ENCODE results near the gene INS. TPM values are rescaled to one million over a fixed set of nuclear protein-coding genes. Genes with fewer than 3 reads are reported as not detected.
"Not testable (repeated sequence)": the region's sequence is repeated elsewhere in the genome, so short reads cannot be mapped to it uniquely, and the experiment has no call there.

The INS gene
- total and polyA plus RNA-seq, 3 experiments from 2014 or later: not detected

DNA sequence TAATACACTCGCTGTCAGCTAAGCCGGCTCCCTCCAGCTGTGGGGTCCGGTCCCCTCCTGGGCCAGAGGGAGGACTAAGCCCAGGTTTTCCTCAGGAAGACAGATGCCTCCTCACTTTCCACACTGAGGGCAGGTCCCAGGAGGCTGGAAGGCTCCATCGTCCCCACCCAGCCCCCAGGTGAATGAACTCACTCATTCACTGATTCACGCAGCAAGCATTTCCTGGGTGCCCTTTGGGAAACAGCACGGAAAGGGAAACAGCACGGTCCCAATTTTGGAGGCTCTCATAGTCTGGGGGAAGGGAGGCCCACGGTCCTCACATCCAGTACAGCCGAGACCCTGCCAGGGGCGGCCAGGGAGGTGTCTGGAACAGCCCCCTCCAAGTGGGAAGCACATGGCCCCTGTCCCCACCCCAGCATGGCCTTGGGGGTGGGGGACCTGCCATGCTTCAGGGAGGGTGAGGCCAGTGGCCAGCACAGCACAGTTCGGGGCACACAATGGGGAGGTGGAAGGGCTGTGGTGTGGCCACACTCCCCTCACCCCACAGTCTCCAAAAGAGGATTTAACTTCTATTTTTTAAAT lies 19.9 kb upstream of the INS start:
- no peak for DNase-seq
- Histone ChIP-seq H3K9me3 (ENCODE audit: low read length) (no peaks in the 10 kb centered on the region), H3K27ac (ENCODE audit: low read depth, low read length) (no peak overlapping the region), H3K27me3 (ENCODE audit: insufficient read depth, low read length, poor library complexity, severe bottlenecking) (no peaks in the 10 kb centered on the region), H3K36me3 (ENCODE audit: insufficient read depth, low read length) (no peaks in the 10 kb centered on the region), H3K4me1 (ENCODE audit: insufficient read depth, low read length) (no peaks in the 10 kb centered on the region), H3K4me3 (ENCODE audit: low read length) (no peak overlapping the region)
- ChIA-PET POLR2A (no interaction called here), CTCF (no interaction called here)
- H3K27ac Mint-ChIP-seq: no peak overlapping the region
- H3K4me1 Mint-ChIP-seq: peaks cover 0 to 1% (median 0%) of the 10 kb centered on the region in 3 donors
- H3K36me3 Mint-ChIP-seq: no peaks in the 10 kb centered on the region
- H3K27me3 Mint-ChIP-seq: peaks cover 0 to 7% of the 10 kb centered on the region in 2 donors
- no peak overlapping the region for H3K4me3 Mint-ChIP-seq
- no peaks in the 10 kb centered on the region for H3K9me3 Mint-ChIP-seq

DNA sequence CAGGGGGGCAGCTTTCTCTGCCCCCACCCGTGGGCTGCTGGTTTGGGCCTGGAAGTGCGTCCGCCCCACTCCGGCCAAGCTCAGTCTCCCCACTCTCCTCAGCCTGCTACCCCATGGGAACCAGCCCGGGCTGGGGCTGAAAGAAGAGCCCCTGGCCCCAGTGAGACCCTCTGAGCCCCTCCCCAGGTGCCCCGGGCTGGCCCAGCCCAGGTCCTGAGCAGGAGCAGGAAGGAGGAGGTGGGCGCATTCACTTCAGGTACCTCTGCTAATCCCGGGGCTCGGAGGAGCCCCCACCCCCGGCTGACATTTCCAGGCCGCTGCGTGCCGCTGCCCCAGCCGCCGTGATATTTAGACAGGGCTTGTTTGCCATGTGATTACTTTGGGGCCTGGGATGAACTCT lies 19.3 kb upstream of the INS start:
- H3K27me3 ChIP-seq (ENCODE audit: insufficient read depth, low read length, poor library complexity, severe bottlenecking): no peaks in the 10 kb centered on the region
- Mint-ChIP-seq H3K9me3 (no peaks in the 10 kb centered on the region), H3K27ac (no peak overlapping the region), H3K4me3 (no peak overlapping the region), H3K36me3 (no peaks in the 10 kb centered on the region), H3K27me3 (peaks cover 0 to 6% of the 10 kb centered on the region in 2 donors), H3K4me1 (peaks cover 0 to 1% (median 0%) of the 10 kb centered on the region in 3 donors)
- H3K4me1 ChIP-seq (ENCODE audit: insufficient read depth, low read length): no peaks in the 10 kb centered on the region
- no peak for DNase-seq
- no peaks in the 10 kb centered on the region for H3K9me3 ChIP-seq (ENCODE audit: low read length)
- no peak overlapping the region for H3K27ac ChIP-seq (ENCODE audit: low read depth, low read length)
- POLR2A ChIA-PET: no interaction called here
- H3K4me3 ChIP-seq (ENCODE audit: low read length): no peak overlapping the region
- CTCF ChIA-PET: no interaction called here
- H3K36me3 ChIP-seq (ENCODE audit: insufficient read depth, low read length): no peaks in the 10 kb centered on the region

DNA sequence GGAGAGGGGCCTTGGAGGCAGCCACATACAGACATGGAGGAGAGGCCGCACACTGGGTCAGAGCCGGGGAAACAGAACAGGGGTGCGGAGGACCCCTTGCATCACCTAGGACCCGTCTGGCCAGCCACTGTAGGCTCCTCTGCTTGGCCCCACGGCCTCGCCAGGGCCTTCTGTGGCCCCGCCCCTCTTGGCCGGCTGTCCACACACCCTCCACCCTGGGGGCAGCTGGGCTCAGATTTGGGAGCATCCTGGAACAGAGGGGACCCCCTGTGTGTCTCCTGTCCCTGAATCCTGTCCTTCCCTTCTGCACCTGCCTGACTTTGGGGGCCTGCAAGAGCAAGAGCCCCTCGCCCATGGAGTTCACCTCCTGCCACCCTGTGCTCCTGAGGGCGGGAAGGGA lies 18.5 kb upstream of the INS start:
- POLR2A ChIA-PET: no interaction called here
- no peak overlapping the region for H3K27ac ChIP-seq (ENCODE audit: low read depth, low read length)
- H3K4me3 Mint-ChIP-seq: no peak overlapping the region

DNA sequence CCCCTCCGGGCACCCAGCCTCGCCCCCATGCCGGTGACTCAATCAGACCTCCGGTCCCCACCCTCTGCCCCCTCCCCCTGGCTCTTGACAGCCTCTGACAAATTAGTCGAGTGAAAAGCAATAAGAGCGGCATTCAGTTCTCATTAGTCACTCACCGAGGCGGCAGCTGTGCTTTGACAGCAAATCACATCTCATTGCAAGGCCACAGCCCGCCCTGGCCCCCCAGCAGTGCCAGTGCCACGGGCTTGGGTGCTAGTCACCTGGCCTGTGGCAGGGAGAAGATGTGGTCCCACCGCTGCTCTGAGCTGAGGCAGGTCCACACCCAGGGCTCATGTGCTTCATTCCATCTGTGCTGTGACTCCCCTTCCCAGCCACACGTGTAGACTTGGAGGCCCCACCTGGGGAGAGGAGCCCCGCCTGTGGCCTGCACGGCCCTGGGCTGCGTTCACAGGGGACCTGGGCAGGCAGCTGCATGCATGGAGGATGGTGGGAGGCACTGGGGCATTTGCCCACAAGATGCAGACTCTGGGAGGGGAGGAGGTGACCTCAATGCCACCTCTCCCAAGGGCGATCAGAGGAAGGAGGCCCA lies 18.0 kb upstream of the INS start:
- Histone ChIP-seq H3K36me3 (ENCODE audit: insufficient read depth, low read length) (no peaks in the 10 kb centered on the region), H3K9me3 (ENCODE audit: low read length) (no peaks in the 10 kb centered on the region), H3K27me3 (ENCODE audit: insufficient read depth, low read length, poor library complexity, severe bottlenecking) (no peaks in the 10 kb centered on the region), H3K4me3 (ENCODE audit: low read length) (no peak overlapping the region), H3K27ac (ENCODE audit: low read depth, low read length) (no peak overlapping the region), H3K4me1 (ENCODE audit: insufficient read depth, low read length) (no peaks in the 10 kb centered on the region)
- Mint-ChIP-seq H3K4me1 (peaks cover 0 to 1% (median 0%) of the 10 kb centered on the region in 3 donors), H3K27ac (no peak overlapping the region), H3K27me3 (no peaks in the 10 kb centered on the region), H3K36me3 (no peaks in the 10 kb centered on the region), H3K9me3 (no peaks in the 10 kb centered on the region), H3K4me3 (no peak overlapping the region)
- ChIA-PET POLR2A (no interaction called here), CTCF (no interaction called here)
- DNase-seq: no peak

More for the DNA sequence above, 18.5 kb upstream of the INS start:
- H3K9me3 ChIP-seq (ENCODE audit: low read length): no peaks in the 10 kb centered on the region
- H3K27me3 ChIP-seq (ENCODE audit: insufficient read depth, low read length, poor library complexity, severe bottlenecking): no peaks in the 10 kb centered on the region
- peaks cover 0 to 1% (median 0%) of the 10 kb centered on the region in 3 donors for H3K4me1 Mint-ChIP-seq
- H3K27me3 Mint-ChIP-seq: no peaks in the 10 kb centered on the region
- DNase-seq: no peak
- CTCF ChIA-PET: no interaction called here
- no peaks in the 10 kb centered on the region for H3K9me3 Mint-ChIP-seq
- no peaks in the 10 kb centered on the region for H3K36me3 ChIP-seq (ENCODE audit: insufficient read depth, low read length)
- no peaks in the 10 kb centered on the region for H3K4me1 ChIP-seq (ENCODE audit: insufficient read depth, low read length)
- H3K4me3 ChIP-seq (ENCODE audit: low read length): no peak overlapping the region
- no peaks in the 10 kb centered on the region for H3K36me3 Mint-ChIP-seq
- no peak overlapping the region for H3K27ac Mint-ChIP-seq

DNA sequence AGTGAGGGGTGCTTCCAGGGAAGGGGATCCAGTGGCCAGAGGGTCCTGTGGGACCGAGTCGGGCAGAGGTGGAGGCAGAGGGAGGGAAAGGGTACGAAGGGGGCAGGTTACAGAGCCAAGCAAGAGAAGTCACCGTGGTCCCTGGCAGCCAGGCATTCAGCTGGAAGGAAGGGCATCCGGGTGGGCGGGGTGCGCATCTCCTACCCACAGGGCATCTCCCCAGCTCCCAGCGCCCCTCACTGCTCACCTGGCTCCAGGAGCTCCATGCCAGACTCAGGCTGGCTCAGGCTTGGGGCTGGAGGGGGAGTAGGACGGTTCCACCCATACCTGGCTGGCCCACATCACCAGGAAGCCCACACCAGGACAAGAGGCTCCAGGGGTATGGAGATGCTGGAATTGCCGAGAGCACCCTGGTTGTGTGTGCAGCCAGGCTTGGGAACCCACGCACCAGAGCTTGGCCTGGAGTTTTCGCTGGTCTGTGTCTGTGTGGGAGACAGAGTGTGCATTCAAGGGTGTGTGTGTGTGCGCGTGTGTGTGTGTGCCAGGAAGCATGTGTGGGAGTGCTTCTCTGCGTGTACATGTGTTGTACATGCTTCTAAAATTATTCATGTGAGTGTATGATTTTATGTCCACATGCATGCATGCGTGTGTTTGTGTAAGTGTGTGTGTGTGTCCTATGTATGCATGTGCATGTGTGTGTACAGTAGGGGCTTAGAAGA lies 17.2 kb upstream of the INS start:
- H3K4me3 Mint-ChIP-seq; H3K36me3 Mint-ChIP-seq; H3K9me3 ChIP-seq (ENCODE audit: low read length); H3K36me3 ChIP-seq (ENCODE audit: insufficient read depth, low read length); H3K27me3 Mint-ChIP-seq; POLR2A ChIA-PET; H3K4me1 ChIP-seq (ENCODE audit: insufficient read depth, low read length); H3K27me3 ChIP-seq (ENCODE audit: insufficient read depth, low read length, poor library complexity, severe bottlenecking); H3K27ac Mint-ChIP-seq; CTCF ChIA-PET; H3K9me3 Mint-ChIP-seq; DNase-seq; H3K4me3 ChIP-seq (ENCODE audit: low read length); H3K4me1 Mint-ChIP-seq; H3K27ac ChIP-seq (ENCODE audit: low read depth, low read length): not testable (repeated sequence)

DNA sequence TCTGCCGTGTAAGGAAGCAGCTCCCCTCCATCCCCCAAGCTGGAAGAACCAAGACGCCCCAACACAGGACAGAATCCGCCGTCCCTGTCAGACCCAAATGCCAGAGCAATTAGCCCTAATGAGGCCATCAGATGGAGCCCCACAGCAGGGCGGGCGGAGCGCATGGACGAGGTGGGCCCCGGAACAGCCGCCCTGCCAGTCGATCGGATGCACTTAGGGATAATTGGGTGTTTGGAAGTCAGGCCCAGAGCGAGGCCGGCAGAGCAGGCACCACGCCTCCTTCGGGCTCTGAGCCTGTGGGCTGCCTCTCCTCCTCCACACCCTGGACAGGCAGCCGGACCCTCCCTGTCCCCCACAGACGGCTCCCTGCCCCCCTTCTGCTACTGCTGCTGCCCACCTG lies 16.1 kb upstream of the INS start:
- Histone ChIP-seq H3K9me3 (ENCODE audit: low read length) (no peaks in the 10 kb centered on the region), H3K36me3 (ENCODE audit: insufficient read depth, low read length) (no peaks in the 10 kb centered on the region), H3K27ac (ENCODE audit: low read depth, low read length) (no peak overlapping the region), H3K4me1 (ENCODE audit: insufficient read depth, low read length) (no peaks in the 10 kb centered on the region), H3K4me3 (ENCODE audit: low read length) (no peak overlapping the region), H3K27me3 (ENCODE audit: insufficient read depth, low read length, poor library complexity, severe bottlenecking) (no peaks in the 10 kb centered on the region)
- DNase-seq: no peak
- CTCF ChIA-PET: no interaction called here
- Mint-ChIP-seq H3K27me3 (no peaks in the 10 kb centered on the region), H3K4me1 (no peaks in the 10 kb centered on the region), H3K4me3 (no peak overlapping the region), H3K36me3 (no peaks in the 10 kb centered on the region), H3K9me3 (no peaks in the 10 kb centered on the region), H3K27ac (no peak overlapping the region)
- POLR2A ChIA-PET: no interaction called here

DNA sequence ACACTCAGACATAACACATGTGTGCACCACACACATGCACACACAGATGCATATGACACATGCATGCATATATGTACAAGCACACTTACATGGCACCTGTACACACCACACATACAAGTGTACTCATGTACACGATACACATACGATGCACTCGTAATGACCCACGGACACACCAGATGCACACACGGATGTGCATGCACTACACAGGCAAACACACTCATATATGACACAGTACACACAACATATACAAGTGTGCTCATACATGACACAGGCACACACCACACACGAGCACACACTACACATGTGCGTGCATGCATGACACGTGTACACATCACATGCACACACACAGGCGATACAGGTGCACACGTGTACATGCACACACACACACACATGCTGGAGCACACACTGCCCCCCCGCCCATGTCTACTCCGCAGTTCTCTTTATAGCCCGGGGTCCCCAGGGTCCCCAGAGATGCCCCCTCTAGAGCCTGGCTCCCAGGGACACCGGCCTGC lies 15.4 kb upstream of the INS start:
- Histone ChIP-seq H3K27me3 (ENCODE audit: insufficient read depth, low read length, poor library complexity, severe bottlenecking) (no peaks in the 10 kb centered on the region), H3K27ac (ENCODE audit: low read depth, low read length) (no peak overlapping the region), H3K4me1 (ENCODE audit: insufficient read depth, low read length) (no peaks in the 10 kb centered on the region), H3K9me3 (ENCODE audit: low read length) (no peaks in the 10 kb centered on the region), H3K4me3 (ENCODE audit: low read length) (no peak overlapping the region), H3K36me3 (ENCODE audit: insufficient read depth, low read length) (no peaks in the 10 kb centered on the region)
- Mint-ChIP-seq H3K4me3 (no peak overlapping the region), H3K36me3 (no peaks in the 10 kb centered on the region), H3K27ac (peak overlapping the region in 2 of 8 donors; percentile 19 to 44), H3K4me1 (no peaks in the 10 kb centered on the region), H3K9me3 (no peaks in the 10 kb centered on the region), H3K27me3 (no peaks in the 10 kb centered on the region)
- ChIA-PET CTCF (no interaction called here), POLR2A (no interaction called here)
- no peak for DNase-seq

DNA sequence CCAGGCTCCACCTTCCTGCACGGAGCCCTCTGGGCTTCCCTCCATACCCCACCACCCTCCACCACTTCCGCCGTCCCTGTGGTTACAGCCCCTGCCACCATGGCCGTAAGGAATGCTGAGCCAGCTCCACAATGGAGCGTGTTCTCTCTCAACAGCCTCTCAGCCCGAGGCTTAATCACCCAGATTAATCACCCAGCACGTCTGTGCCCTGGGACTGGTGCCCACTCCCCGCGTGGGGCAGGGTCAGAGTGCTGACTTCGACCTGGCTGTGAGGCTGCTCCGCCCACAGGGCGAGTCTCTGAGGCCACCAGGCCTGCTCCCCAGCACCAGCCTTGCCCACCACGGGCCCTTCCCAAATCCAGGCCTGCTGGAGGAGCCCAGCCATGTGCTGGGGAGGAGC lies 14.7 kb upstream of the INS start:
- ChIA-PET CTCF (no interaction called here), POLR2A (no interaction called here)
- no peak for DNase-seq

More for the DNA sequence above, 14.7 kb upstream of the INS start:
- Histone ChIP-seq H3K4me3 (ENCODE audit: low read length) (no peak overlapping the region), H3K4me1 (ENCODE audit: insufficient read depth, low read length) (no peaks in the 10 kb centered on the region), H3K36me3 (ENCODE audit: insufficient read depth, low read length) (no peaks in the 10 kb centered on the region), H3K27me3 (ENCODE audit: insufficient read depth, low read length, poor library complexity, severe bottlenecking) (no peaks in the 10 kb centered on the region), H3K27ac (ENCODE audit: low read depth, low read length) (no peak overlapping the region), H3K9me3 (ENCODE audit: low read length) (no peaks in the 10 kb centered on the region)
- H3K4me3 Mint-ChIP-seq: no peak overlapping the region
- no peaks in the 10 kb centered on the region for H3K36me3 Mint-ChIP-seq
- H3K4me1 Mint-ChIP-seq: no peaks in the 10 kb centered on the region
- H3K9me3 Mint-ChIP-seq: no peaks in the 10 kb centered on the region
- no peak overlapping the region for H3K27ac Mint-ChIP-seq
- no peaks in the 10 kb centered on the region for H3K27me3 Mint-ChIP-seq
